ENCODE measurements around the gene TDRD10.

TDRD10 gene

DNA sequence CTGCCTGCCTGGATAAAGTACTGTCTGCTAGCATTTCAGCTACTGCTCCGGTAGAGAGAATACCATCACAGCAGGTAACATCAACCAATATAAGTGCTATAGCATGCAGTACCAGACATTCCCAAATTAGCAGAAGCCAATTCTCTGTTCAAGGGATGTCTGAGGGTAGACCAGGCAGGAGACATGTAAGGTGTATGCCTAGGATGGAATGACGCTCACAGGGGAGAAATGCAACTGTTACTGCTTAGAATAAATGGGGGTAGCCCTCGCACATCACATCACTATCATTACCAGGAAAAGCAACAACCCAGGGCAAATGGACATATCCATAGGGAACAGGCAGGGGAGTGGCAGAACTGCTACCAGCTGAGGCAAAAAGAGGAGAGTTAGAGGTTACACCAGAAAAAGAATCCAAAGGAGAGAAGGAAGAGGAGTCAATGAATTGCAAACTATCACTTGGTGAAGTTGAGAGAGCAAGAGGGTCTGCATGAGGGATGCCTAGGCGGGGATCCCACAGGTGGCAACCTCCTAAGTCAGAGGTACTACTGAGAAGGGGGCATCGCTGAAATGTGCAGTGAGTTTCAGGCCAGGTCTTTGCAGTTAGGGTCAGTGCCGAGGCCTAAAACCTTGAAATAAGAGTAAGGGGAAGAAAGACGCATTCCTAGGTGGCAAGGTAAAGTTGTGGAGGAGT is 55.4 kb downstream of the TDRD10 start:
- DNase-seq, result no peak

DNA sequence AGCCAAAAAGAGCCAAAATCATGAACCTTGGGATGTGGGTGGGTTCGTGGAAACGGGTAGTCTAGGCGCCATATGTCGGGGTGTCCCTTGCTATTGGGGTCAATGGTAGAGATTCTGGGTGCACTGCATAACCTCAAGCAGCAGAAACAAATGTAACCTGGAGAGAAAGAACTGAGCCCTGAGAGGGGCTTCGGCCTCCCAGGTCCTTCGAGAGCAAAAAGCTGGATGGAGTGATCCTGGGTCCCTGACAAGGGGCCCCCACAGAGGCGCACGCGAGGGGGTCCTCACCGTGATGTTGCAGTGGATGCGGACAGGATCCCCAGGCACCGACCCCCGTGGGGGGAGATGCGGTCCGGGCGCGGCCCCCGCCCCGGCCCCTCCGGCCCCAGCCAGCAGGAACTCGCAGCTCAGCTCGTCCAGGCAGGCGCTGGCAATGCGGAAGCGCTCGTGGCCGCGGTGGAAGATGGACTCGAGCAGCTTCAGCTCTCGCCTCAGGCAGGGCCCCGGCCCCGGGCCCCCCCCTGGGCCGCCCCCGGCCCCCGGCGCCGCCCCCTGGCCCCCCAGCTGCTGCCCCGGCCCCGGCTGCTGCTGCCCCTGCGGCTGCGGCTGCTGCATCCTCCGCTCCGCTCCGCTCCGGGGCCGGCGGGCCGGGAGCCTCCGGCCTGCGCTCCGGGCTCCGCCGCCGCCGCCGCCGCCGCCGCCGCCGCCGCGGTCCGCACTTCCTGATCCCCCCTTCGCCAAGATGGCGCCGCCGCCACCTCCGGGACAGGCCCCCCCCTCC is 56.1 kb downstream of the TDRD10 start, which contains the start of gene UBE2Q1:
Gene UBE2Q1 (minus strand): TSS at position 724 of the 781 bp plus-strand sequence. CDS start 109 bp downstream, at position 615.
- no peak for DNase-seq

GRCh38 chr1:154558720-154559465 is 56.9 kb downstream of the TDRD10 start:
- DNase-seq, result peak; percentile 96

GRCh38 chr1:154559466-154560044 is 57.5 kb downstream of the TDRD10 start:
- peak; percentile 89 for DNase-seq

GRCh38 chr1:154565876-154566275 is 63.9 kb downstream of the TDRD10 start:
- no peak for DNase-seq

DNA sequence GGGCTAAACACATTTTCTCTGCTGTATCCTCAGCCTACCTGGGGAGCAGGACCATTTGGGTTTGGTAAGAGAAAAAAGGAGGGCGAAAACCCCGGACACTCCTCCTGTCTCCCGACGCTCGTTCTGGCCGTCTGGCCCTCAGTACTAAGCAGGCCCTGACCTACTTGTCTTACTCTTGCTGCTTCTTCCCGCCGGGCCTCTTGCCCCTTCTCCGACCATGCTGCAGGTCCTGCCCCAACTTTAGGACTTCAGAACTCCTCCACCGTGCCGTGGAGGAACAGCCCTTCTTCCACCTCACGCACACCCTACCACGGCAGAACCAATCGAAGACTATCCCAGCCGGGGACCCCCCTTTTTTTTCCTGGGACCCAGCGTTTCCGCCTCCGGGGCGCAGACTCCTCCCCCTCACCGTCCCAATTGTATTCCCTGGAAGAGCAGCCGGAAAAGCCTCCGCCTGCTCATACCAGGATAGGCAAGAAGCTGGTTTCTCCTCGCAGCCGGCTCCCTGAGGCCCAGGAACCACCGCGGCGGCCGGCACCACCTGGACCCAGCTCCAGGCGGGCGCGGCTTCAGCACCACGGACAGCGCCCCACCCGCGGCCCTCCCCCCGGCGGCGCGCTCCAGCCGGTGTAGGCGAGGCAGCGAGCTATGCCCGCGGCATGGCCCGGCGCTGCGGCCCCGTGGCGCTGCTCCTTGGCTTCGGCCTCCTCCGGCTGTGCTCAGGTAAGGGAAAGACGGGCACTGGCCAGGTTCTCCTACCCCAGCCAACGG is 65.6 kb downstream of the TDRD10 start, which contains the start of gene CHRNB2:
Gene CHRNB2 (plus strand): TSS at position 393 of the 771 bp plus-strand sequence. CDS start 267 bp downstream, at position 660.
- DNase-seq, result peak; percentile 53

DNA sequence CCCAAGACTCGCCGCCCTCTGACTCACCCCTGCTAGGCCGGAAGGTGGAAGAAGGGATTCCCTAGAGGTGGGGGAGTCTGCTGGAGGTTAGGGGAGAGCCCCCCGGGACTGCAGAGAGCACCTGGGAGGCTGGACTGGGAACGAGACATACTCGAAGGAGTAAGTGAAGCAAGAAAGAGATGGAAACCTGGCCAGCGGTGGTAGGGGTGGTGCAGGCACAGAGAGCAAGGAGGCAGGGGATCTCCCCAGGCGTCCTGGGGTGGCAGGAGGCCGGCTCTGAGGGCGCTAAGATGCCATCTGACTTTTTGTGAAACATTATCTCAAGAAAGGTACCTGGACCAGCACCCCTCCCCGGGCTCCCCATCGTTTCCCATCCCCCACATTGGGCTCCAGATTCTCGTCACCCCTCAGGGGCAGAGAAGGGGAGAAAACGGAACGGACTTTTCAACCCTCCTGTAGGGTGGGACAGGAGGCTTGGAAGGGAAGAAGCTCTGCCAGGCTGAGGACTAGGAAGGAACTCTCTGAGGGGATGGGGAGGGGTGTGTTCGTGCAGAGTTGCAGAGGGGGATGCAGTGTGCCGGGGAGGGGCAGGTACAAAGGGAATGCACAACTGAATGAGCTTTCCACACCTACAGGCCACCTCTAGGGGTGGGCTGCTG is 66.3 kb downstream of the TDRD10 start:
- no peak for DNase-seq

DNA sequence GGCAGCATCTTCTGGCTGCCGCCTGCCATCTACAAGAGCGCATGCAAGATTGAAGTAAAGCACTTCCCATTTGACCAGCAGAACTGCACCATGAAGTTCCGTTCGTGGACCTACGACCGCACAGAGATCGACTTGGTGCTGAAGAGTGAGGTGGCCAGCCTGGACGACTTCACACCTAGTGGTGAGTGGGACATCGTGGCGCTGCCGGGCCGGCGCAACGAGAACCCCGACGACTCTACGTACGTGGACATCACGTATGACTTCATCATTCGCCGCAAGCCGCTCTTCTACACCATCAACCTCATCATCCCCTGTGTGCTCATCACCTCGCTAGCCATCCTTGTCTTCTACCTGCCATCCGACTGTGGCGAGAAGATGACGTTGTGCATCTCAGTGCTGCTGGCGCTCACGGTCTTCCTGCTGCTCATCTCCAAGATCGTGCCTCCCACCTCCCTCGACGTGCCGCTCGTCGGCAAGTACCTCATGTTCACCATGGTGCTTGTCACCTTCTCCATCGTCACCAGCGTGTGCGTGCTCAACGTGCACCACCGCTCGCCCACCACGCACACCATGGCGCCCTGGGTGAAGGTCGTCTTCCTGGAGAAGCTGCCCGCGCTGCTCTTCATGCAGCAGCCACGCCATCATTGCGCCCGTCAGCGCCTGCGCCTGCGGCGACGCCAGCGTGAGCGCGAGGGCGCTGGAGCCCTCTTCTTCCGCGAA is 69.4 kb downstream of the TDRD10 start:
- DNase-seq, result no peak

- DNase-seq, result no peak
Observed at GRCh38 chr1:154571964-154572288, 69.9 kb downstream of the TDRD10 start.

- DNase-seq, result no peak
Observed at GRCh38 chr1:154572468-154573167, 70.6 kb downstream of the TDRD10 start.

DNA sequence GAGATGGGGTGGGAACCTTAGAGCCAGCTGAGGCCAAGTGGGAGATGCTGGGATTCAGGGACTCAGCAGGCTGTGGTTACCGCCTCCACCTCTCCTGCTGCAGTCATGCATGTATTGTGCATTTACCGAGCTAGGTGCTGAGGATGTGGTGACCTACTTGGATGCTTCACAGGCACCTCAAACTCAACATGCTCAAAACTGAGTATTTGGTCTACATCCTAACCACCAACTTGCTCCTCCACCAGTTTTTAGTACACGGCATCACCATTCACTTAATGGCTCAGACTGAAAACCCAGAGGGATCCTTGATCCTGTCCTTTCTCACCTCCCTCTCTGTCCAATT is 71.1 kb downstream of the TDRD10 start:
- DNase-seq, result no peak

- no peak for DNase-seq
Observed at GRCh38 chr1:154574716-154575115, 72.7 kb downstream of the TDRD10 start.

GRCh38 chr1:154575147-154575927 is 73.3 kb downstream of the TDRD10 start:
- DNase-seq, result no peak

- DNase-seq, result no peak
Observed at GRCh38 chr1:154575951-154576566, 74.0 kb downstream of the TDRD10 start.

DNA sequence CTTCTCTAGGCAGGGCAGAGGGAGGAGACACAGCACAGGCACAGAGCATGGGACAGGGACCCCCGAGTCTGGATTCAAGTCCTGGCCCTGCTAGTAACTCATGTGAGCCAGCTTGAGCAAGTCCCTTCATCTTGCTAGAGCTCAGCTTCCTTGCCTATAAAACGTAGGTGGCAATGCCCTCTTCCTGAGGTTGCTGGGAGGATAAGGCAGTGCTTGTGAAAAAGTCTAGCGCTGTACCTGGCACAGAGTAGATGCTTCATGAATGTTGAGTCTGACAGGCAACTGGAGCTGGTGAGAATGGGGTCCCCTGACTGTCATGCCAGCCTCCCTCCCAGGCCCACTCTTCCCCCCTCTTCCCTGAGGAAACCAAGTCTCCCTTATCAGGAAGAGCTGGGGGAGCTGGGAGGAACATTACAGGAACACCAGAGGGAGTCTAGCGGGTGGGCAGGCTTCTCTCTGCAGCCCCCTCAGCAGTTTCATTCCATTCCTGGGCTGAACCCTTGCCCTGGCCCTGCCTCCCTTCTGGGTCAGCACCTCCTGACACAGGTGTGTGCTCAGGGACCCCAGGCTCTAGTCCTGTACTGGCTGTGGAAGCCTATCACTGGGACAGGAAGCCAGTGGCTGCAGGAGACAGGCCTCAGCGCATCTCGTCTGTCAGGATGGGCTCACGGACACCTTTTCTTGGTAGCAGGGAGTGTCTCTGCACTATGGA is 75.5 kb downstream of the TDRD10 start:
- DNase-seq, result no peak

- DNase-seq, result no peak
Observed at GRCh38 chr1:154578058-154578418, 76.0 kb downstream of the TDRD10 start.

GRCh38 chr1:154579374-154579773 is 77.4 kb downstream of the TDRD10 start:
- DNase-seq, result no peak

- DNase-seq, result no peak
Observed at GRCh38 chr1:154581766-154582165, 79.7 kb downstream of the TDRD10 start.

GRCh38 chr1:154582885-154583284 is 80.9 kb downstream of the TDRD10 start:
- DNase-seq, result no peak

All from NCI-H748 treated with DMSO at 0.1 percent for 48 hours (cell line).